ENCODE data around the gene DSN1. TPM values are rescaled to one million over a fixed set of nuclear protein-coding genes. Genes with fewer than 3 reads are reported as not detected.
A peak's percentile ranks its signal among the peaks of the same experiment; 100 is the strongest.

The DSN1 gene
- 7.8 and 8.4 TPM in 2 replicates for total RNA-seq (2022)
- percentile 46 among the genes with signal in this experiment for Bru-seq, nascent RNA
- BruChase-seq, experiment 1, labeled RNA remaining after a 6-hour chase = percentile 67 among the genes with signal in this experiment
- BruChase-seq, experiment 2, labeled RNA remaining after a 2-hour chase = percentile 70 among the genes with signal in this experiment
- long read RNA-seq, transcript DSN1-203 (11 exons, 2,233 nt) = major isoform, 20 of 31 reads
- long read RNA-seq, partial matches to known transcripts = 3 of 31 reads
- long read RNA-seq, other reads (novel, unspliced or antisense) = 1 of 31 reads

- POLR2A ChIA-PET = interaction anchor here (0.6 to 2.9 kb wide), 21 partner anchors 8 to 1788 kb away, joined by 3 to 35 read pairs (median 4); partner anchors contain the start of genes NDRG3, RAB5IF and RPN2
- no peaks in the 10 kb centered on the region for H3K9me3 Mint-ChIP-seq (ENCODE audit: unreplicated experiment)
- intact Hi-C loops (cut with micrococcal nuclease) = no loop called here
- H3K27ac Mint-ChIP-seq (ENCODE audit: low read depth, unreplicated experiment) = peak within 1 kb of the TSS; percentile 90
- CTCF ChIA-PET = interaction anchor here (0.5 to 2.4 kb wide), 26 partner anchors 9 to 1598 kb away, joined by 3 to 12 read pairs (median 3); partner anchors contain the start of gene RAB5IF
- BruUV-seq (replicated peaks) = TSS peak; percentile 86
- H3K36me3 Mint-ChIP-seq (ENCODE audit: insufficient read depth, unreplicated experiment) = peaks cover 14% of the 10 kb centered on the region
- H3K4me3 Mint-ChIP-seq (ENCODE audit: unreplicated experiment) = peak within 1 kb of the TSS; percentile 79
- H3K4me1 Mint-ChIP-seq (ENCODE audit: insufficient read depth, unreplicated experiment) = peaks cover 8% of the 10 kb centered on the region
- DNase-seq (ENCODE audit: unreplicated experiment) = peak; percentile 96
- TF ChIP-seq CTCF (IDR thresholded peaks at IDR 0.05; ENCODE audit: unreplicated experiment) = no peak
- H3K27me3 Mint-ChIP-seq (ENCODE audit: insufficient read depth, unreplicated experiment) = no peaks in the 10 kb centered on the region
Observed at GRCh38 chr20:36773597-36774390, at the start of gene DSN1. TSS of gene DSN1 (minus strand) at chr20:36773763. CDS start at chr20:36771458, 2,305 bp downstream.

- ChIA-PET CTCF (interaction anchor here (0.7 to 0.9 kb wide), 2 partner anchors 14 to 266 kb away, joined by 3 to 4 read pairs; no protein-coding TSS in a partner anchor), POLR2A (no interaction called here)
- H3K27me3 Mint-ChIP-seq (ENCODE audit: insufficient read depth, unreplicated experiment) = no peaks in the 10 kb centered on the region
- H3K36me3 Mint-ChIP-seq (ENCODE audit: insufficient read depth, unreplicated experiment) = peaks cover 46% of the 10 kb centered on the region
- no peak for DNase-seq (ENCODE audit: unreplicated experiment)
- H3K4me3 Mint-ChIP-seq (ENCODE audit: unreplicated experiment) = no peak overlapping the region
- peaks cover 5% of the 10 kb centered on the region for H3K4me1 Mint-ChIP-seq (ENCODE audit: insufficient read depth, unreplicated experiment)
- H3K9me3 Mint-ChIP-seq (ENCODE audit: unreplicated experiment) = no peaks in the 10 kb centered on the region
- intact Hi-C loops (cut with micrococcal nuclease) = no loop called here
- BruUV-seq (replicated peaks) = no TSS peak
- H3K27ac Mint-ChIP-seq (ENCODE audit: low read depth, unreplicated experiment) = no peak overlapping the region
- TF ChIP-seq CTCF (IDR thresholded peaks at IDR 0.05; ENCODE audit: unreplicated experiment) = no peak
Observed at GRCh38 chr20:36823121-36823520, 49.6 kb upstream of the DSN1 start.

GRCh38 chr20:36821964-36822437, 48.4 kb upstream of the DSN1 start:
- CTCF ChIA-PET = interaction anchor here (3.2 kb wide), 1 partner anchor 13 kb away, joined by 15 read pairs; no protein-coding TSS in a partner anchor
- no peak overlapping the region for H3K27ac Mint-ChIP-seq (ENCODE audit: low read depth, unreplicated experiment)
- no peaks in the 10 kb centered on the region for H3K9me3 Mint-ChIP-seq (ENCODE audit: unreplicated experiment)
- peaks cover 45% of the 10 kb centered on the region for H3K36me3 Mint-ChIP-seq (ENCODE audit: insufficient read depth, unreplicated experiment)
- H3K4me3 Mint-ChIP-seq (ENCODE audit: unreplicated experiment) = no peak overlapping the region
- TF ChIP-seq CTCF (IDR thresholded peaks at IDR 0.05; ENCODE audit: unreplicated experiment) = no peak
- intact Hi-C loops (cut with micrococcal nuclease) = no loop called here
- no peaks in the 10 kb centered on the region for H3K27me3 Mint-ChIP-seq (ENCODE audit: insufficient read depth, unreplicated experiment)
- POLR2A ChIA-PET = interaction anchor here (0.5 kb wide), 1 partner anchor 1021 kb away, joined by 3 read pairs; no protein-coding TSS in a partner anchor
- H3K4me1 Mint-ChIP-seq (ENCODE audit: insufficient read depth, unreplicated experiment) = peaks cover 5% of the 10 kb centered on the region
- DNase-seq (ENCODE audit: unreplicated experiment) = no peak
- BruUV-seq (replicated peaks) = no TSS peak

- Mint-ChIP-seq H3K27ac (ENCODE audit: low read depth, unreplicated experiment) (no peak overlapping the region), H3K9me3 (ENCODE audit: unreplicated experiment) (no peaks in the 10 kb centered on the region), H3K4me1 (ENCODE audit: insufficient read depth, unreplicated experiment) (no peaks in the 10 kb centered on the region), H3K4me3 (ENCODE audit: unreplicated experiment) (no peak overlapping the region), H3K27me3 (ENCODE audit: insufficient read depth, unreplicated experiment) (no peaks in the 10 kb centered on the region), H3K36me3 (ENCODE audit: insufficient read depth, unreplicated experiment) (peaks cover 45% of the 10 kb centered on the region)
- no TSS peak for BruUV-seq (replicated peaks)
- ChIA-PET CTCF (interaction anchor here (1.3 to 3.2 kb wide), 2 partner anchors 8 to 12 kb away, joined by 4 to 15 read pairs; no protein-coding TSS in a partner anchor), POLR2A (no interaction called here)
- no peak for DNase-seq (ENCODE audit: unreplicated experiment)
- no peak for TF ChIP-seq CTCF (IDR thresholded peaks at IDR 0.05; ENCODE audit: unreplicated experiment)
- intact Hi-C loops (cut with micrococcal nuclease) = no loop called here
Observed at GRCh38 chr20:36820928-36821327, 47.4 kb upstream of the DSN1 start.
